ENCODE measurements around the gene GSC. TPM values are rescaled to one million over a fixed set of nuclear protein-coding genes. Genes with fewer than 3 reads are reported as not detected.
"Not testable (repeated sequence)": the region's sequence is repeated elsewhere in the genome, so short reads cannot be mapped to it uniquely, and the experiment has no call there.

The GSC gene
- total and polyA plus RNA-seq, 2 of the 4 experiments (the other 2 are of a cell fraction) = not detected

- H3K9ac ChIP-seq (ENCODE audit: low read depth, low read length); H2BK15ac ChIP-seq (ENCODE audit: low read depth, low read length); H4K91ac ChIP-seq (ENCODE audit: insufficient read depth, low read depth, low read length); H2BK5ac ChIP-seq (ENCODE audit: low read depth, low read length, poor library complexity, severe bottlenecking); H3K79me1 ChIP-seq (ENCODE audit: low read depth in 1 of 2, low read length in 2 of 2); H3K18ac ChIP-seq (ENCODE audit: low read depth, low read length); H3K36me3 ChIP-seq (ENCODE audit: control insufficient read depth, insufficient read depth, low read length); H3K9me3 ChIP-seq (ENCODE audit: control insufficient read depth, insufficient read depth, low read length); H3K4ac ChIP-seq (ENCODE audit: low read depth, low read length); POLR2A ChIA-PET (ENCODE audit: unreplicated experiment); H3K27me3 ChIP-seq (ENCODE audit: control insufficient read depth, insufficient read depth, low read length); H3K9me1 ChIP-seq (ENCODE audit: insufficient read depth, low read length); H4K5ac ChIP-seq (ENCODE audit: low read depth, low read length); H3K4me2 ChIP-seq (ENCODE audit: low read depth, low read length); ATAC-seq (ENCODE audit: low read depth); in situ Hi-C loops (cut with MboI; ENCODE audit: low sequenced_read_pairs); H3K4me3 ChIP-seq (ENCODE audit: insufficient read depth, low read depth, low read length); H3K56ac ChIP-seq (ENCODE audit: extremely low read depth, insufficient read depth, low read length); H2BK120ac ChIP-seq (ENCODE audit: low read depth, low read length); BruUV-seq (replicated peaks); H4K8ac ChIP-seq (ENCODE audit: low read depth in 2 of 2, low read length in 2 of 2); H2AK5ac ChIP-seq (ENCODE audit: low read depth, low read length); DNase-seq; CTCF ChIA-PET; H4K20me1 ChIP-seq (ENCODE audit: insufficient read depth, low read length); H3K27ac ChIP-seq (ENCODE audit: insufficient read depth, low read length); H2BK20ac ChIP-seq (ENCODE audit: low read depth, low read length); H2AFZ ChIP-seq (replicated peaks; ENCODE audit: low read length, poor library complexity); H3K4me1 ChIP-seq (ENCODE audit: control insufficient read depth, insufficient read depth, low read length); dilution Hi-C loops (cut with HindIII; ENCODE audit: low sequenced_read_pairs, unreplicated experiment); intact Hi-C loops (cut with micrococcal nuclease); H2AK9ac ChIP-seq (replicated peaks; ENCODE audit: low read depth, low read length, poor library complexity); H3K23ac ChIP-seq (ENCODE audit: low read depth, low read length); H3K14ac ChIP-seq (replicated peaks; ENCODE audit: low read depth, low read length): not testable (repeated sequence)
- 60% methylated on average over 1 of the region's 8 CpGs; no CpG with 5 or more reads in 1 of the 2 experiments for WGBS, 2 experiments (ENCODE audit: extremely low coverage in 2 of 2, insufficient read length in 1 of 2)
These were observed 43.3 kb downstream of the GSC start for GRCh38 chr14:94726649-94727048.

Measured in IMR-90 (cell line).